Mesendoderm (in vitro differentiated cells): ENCODE measurements around the gene MARCHF7.
"Not testable (repeated sequence)": the region's sequence is repeated elsewhere in the genome, so short reads cannot be mapped to it uniquely, and the experiment has no call there.

Experiments
- DNase-seq: peaks from one replicate; pipeline ENCODE4 v3.0.0; 2013
- H2AK5ac ChIP-seq: 2 replicates; pipeline ENCODE4 v1.6.1; 2013; ENCODE audit warnings: low read length, inconsistent platforms
- H2BK120ac ChIP-seq: 2 replicates; pipeline ENCODE4 v1.6.1; 2013; ENCODE audit warnings: low read depth, mild to moderate bottlenecking, low read length, moderate library complexity, mixed read lengths
- H2BK15ac ChIP-seq: replicated peaks from 2 replicates; pipeline ENCODE4 v1.6.1; 2013; ENCODE audit warnings: low read depth, mild to moderate bottlenecking, moderate library complexity
- H2BK5ac ChIP-seq: 2 replicates; pipeline ENCODE4 v1.6.1; 2013; ENCODE audit warnings: low read length, inconsistent platforms
- H3K18ac ChIP-seq: 2 replicates; pipeline ENCODE4 v1.6.1; 2013; ENCODE audit warnings: mild to moderate bottlenecking, low read length, mixed read lengths
- H3K23ac ChIP-seq: one replicate; pipeline ENCODE4 v1.6.1; 2013; ENCODE audit warnings: low read length
- H3K27ac ChIP-seq: 2 replicates; pipeline ENCODE4 v1.5.1; 2013; ENCODE audit warnings: low read depth, mild to moderate bottlenecking, inconsistent platforms, low read length, moderate library complexity
- H3K27me3 ChIP-seq: 2 replicates; pipeline ENCODE4 v1.6.1; 2013; ENCODE audit warnings: low read length, control low read depth, mild to moderate bottlenecking, inconsistent platforms; ENCODE audit not compliant: insufficient read depth, poor library complexity
- H3K36me3 ChIP-seq: 2 replicates; pipeline ENCODE4 v1.6.1; 2013; ENCODE audit warnings: low read length, inconsistent platforms; ENCODE audit not compliant: control insufficient read depth, insufficient read depth
- H3K4ac ChIP-seq: one replicate; pipeline ENCODE4 v1.6.1; 2013; ENCODE audit warnings: low read depth, mild to moderate bottlenecking, low read length, moderate library complexity
- H3K4me1 ChIP-seq: 2 replicates; pipeline ENCODE4 v1.6.1; 2013; ENCODE audit warnings: low read depth, low read length, inconsistent platforms; ENCODE audit not compliant: control insufficient read depth
- H3K4me2 ChIP-seq: 2 replicates; pipeline ENCODE4 v1.6.1; 2013; ENCODE audit warnings: low read length
- H3K4me3 ChIP-seq: 2 replicates; pipeline ENCODE4 v1.5.1; 2013; ENCODE audit warnings: mild to moderate bottlenecking, low read length
- H3K56ac ChIP-seq: one replicate; pipeline ENCODE4 v1.6.1; 2013; ENCODE audit warnings: low read length
- H3K79me1 ChIP-seq: 2 replicates; pipeline ENCODE4 v1.6.1; 2013; ENCODE audit warnings: low read length, inconsistent platforms
- H3K79me2 ChIP-seq: 2 replicates; pipeline ENCODE4 v1.6.1; 2013; ENCODE audit warnings: mild to moderate bottlenecking, low read length; ENCODE audit not compliant: control insufficient read depth, insufficient read depth
- H3K9ac ChIP-seq: 2 replicates; pipeline ENCODE4 v1.6.1; 2013; ENCODE audit warnings: low read length, inconsistent platforms
- H4K5ac ChIP-seq: one replicate; pipeline ENCODE4 v1.6.1; 2013; ENCODE audit warnings: low read length
- H4K8ac ChIP-seq: one replicate; pipeline ENCODE4 v1.6.1; 2013; ENCODE audit warnings: low read depth, mild to moderate bottlenecking, control low read depth, low read length, moderate library complexity
- WGBS: extraction: QIAGEN DNeasy Blood & Tissue Kit; methylation state at CpG from one replicate; pipeline ENCODE4 v1.1.7; 2013; ENCODE audit warnings: low lambda C conversion rate, missing lambda C conversion rate; ENCODE audit not compliant: insufficient coverage; ENCODE audit errors: extremely low coverage; 5-methylcytosine and 5-hydroxymethylcytosine counted together

The MARCHF7 gene

DNA sequence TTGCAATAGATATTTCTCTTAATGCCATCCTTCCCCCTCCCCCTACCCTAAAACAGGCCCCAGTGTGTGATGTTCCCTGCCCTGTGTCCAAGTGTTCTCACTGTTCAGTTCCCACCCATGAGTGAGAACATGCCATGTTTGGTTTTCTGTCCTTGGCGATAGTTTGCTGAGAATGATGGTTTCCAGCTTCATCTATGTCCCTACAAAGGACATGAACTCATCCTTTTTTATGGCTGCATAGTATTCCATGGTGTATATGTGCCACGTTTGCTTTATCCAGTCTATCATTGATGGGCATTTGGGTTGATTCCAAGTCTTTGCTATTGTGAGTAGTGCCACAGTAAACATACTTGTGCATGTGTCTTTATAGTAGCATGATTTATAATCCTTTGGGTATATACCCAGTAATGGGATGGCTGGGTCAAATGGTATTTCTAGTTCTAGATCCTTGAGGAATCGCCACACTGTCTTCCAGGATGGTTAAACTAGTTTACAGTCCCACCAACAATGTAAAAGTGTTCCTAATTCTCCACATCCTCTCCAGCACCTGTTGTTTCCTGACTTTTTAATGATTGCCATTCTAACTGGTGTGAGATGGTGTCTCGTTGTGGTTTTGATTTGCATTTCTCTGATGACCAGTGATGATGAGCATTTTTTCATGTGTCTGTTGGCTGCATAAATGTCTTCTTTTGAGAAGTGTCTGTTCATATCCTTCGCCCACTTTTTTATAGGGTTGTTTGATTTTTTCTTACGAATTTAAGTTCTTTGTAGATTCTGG is 12.7 kb downstream of the MARCHF7 start:
- not testable (repeated sequence) for H3K4ac ChIP-seq, H4K8ac ChIP-seq, DNase-seq, H3K36me3 ChIP-seq, H2BK120ac ChIP-seq, H3K23ac ChIP-seq, H3K4me1 ChIP-seq, H3K4me3 ChIP-seq, H4K5ac ChIP-seq, H3K79me1 ChIP-seq, H3K56ac ChIP-seq, H3K9ac ChIP-seq, H2BK15ac ChIP-seq, H3K27ac ChIP-seq, H2BK5ac ChIP-seq, H3K4me2 ChIP-seq, H2AK5ac ChIP-seq, H3K27me3 ChIP-seq, H3K18ac ChIP-seq
- WGBS: no CpG with 5 or more reads among the region's 6 CpGs
- H3K79me2 ChIP-seq: peaks cover 80% of the 10 kb centered on the region

DNA sequence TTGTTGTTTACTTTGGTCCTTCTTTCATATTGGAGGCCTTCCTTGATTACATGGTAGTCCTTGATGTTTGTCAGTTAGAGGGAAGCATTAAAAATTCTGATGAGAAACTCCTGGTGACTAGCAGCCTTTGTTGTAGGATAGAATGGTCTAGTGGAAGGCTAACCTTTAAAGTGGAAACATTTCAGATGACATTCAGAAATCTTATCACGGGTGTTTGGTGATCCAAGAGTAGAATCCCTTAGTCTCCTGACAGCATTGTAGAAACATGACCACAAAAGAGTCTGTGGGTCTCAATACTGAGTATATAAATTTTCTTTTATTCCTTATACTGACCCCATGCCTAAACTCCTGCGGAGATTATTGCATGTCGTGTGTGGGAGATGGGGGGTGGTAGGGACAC is 13.4 kb downstream of the MARCHF7 start:
- Histone ChIP-seq H3K56ac (no peak overlapping the region), H3K23ac (no peak overlapping the region), H3K4me3 (no peak overlapping the region), H3K79me2 (peaks cover 76% of the 10 kb centered on the region), H3K18ac (no peak overlapping the region), H3K79me1 (peaks cover under 1% of the 10 kb centered on the region), H4K5ac (no peak overlapping the region), H3K9ac (no peak overlapping the region), H3K4ac (no peak overlapping the region), H4K8ac (no peak overlapping the region), H3K36me3 (no peaks in the 10 kb centered on the region), H2BK15ac (no peak overlapping the region), H3K4me1 (no peaks in the 10 kb centered on the region), H2BK5ac (no peak overlapping the region), H3K4me2 (no peak overlapping the region), H2AK5ac (no peak overlapping the region), H3K27ac (no peak overlapping the region), H3K27me3 (no peaks in the 10 kb centered on the region), H2BK120ac (no peak overlapping the region)
- WGBS: no CpG with 5 or more reads among the region's 3 CpGs
- DNase-seq: no peak

DNA sequence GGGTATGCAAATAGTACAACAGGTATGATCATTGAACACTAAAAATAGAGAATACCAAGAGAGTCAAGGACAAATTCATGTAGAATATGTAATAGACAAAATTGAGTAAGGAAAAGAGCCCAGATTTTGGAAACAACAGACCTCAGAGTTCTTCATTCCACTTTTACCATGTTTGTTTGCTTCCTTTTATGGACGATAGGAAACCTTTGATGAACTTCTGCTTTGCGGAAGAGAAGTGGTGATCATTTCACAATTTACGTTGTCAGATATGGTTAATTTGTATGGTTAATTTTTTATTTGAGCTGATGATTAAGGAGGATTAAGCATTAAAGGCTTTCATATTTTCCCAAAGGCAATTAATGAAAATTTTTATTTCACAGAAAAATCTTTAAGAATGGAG is 16.3 kb downstream of the MARCHF7 start:
- Histone ChIP-seq H3K4ac (no peak overlapping the region), H2AK5ac (no peak overlapping the region), H3K27me3 (no peaks in the 10 kb centered on the region), H3K56ac (no peak overlapping the region), H4K5ac (no peak overlapping the region), H3K36me3 (peaks cover 3% of the 10 kb centered on the region), H3K4me1 (no peaks in the 10 kb centered on the region), H3K4me2 (no peak overlapping the region), H3K9ac (no peak overlapping the region), H3K79me2 (peaks cover 56% of the 10 kb centered on the region), H3K23ac (no peak overlapping the region), H3K4me3 (no peak overlapping the region), H3K79me1 (peaks cover 4% of the 10 kb centered on the region), H3K18ac (no peak overlapping the region), H2BK15ac (no peak overlapping the region), H2BK120ac (no peak overlapping the region), H2BK5ac (no peak overlapping the region), H3K27ac (no peak overlapping the region), H4K8ac (no peak overlapping the region)
- no CpG with 5 or more reads among the region's 3 CpGs for WGBS
- DNase-seq: no peak

DNA sequence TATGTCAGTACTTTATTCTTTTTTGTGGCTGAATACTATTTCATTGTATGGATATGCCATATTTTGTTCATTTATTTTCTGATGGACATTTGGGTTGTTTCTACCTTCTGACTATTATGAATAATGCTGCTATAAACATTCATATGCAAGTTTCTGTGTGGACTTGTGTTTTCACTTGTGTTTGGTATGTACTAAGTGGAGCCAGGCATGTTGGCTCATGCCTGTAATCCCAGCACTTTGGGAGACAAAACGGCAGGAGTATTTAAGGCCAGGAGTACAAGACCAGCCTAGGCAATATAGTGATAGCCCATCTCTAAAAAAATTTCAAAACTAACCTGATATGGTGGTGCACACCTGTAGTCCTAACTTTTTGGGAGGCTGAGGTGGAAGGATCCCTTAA is 23.3 kb downstream of the MARCHF7 start:
- Histone ChIP-seq H4K5ac (no peak overlapping the region), H3K56ac (no peak overlapping the region), H3K23ac (no peak overlapping the region), H3K79me1 (peaks cover 20% of the 10 kb centered on the region), H3K4me3 (no peak overlapping the region), H3K4me1 (no peaks in the 10 kb centered on the region), H3K27me3 (no peaks in the 10 kb centered on the region), H3K27ac (no peak overlapping the region), H3K18ac (no peak overlapping the region), H2BK5ac (no peak overlapping the region), H2BK15ac (no peak overlapping the region), H3K36me3 (peaks cover 4% of the 10 kb centered on the region), H2AK5ac (no peak overlapping the region), H3K4me2 (no peak overlapping the region), H2BK120ac (no peak overlapping the region), H3K9ac (no peak overlapping the region), H3K79me2 (peaks cover 43% of the 10 kb centered on the region), H4K8ac (no peak overlapping the region), H3K4ac (no peak overlapping the region)
- no peak for DNase-seq
- WGBS: no CpG with 5 or more reads among the region's 1 CpG

DNA sequence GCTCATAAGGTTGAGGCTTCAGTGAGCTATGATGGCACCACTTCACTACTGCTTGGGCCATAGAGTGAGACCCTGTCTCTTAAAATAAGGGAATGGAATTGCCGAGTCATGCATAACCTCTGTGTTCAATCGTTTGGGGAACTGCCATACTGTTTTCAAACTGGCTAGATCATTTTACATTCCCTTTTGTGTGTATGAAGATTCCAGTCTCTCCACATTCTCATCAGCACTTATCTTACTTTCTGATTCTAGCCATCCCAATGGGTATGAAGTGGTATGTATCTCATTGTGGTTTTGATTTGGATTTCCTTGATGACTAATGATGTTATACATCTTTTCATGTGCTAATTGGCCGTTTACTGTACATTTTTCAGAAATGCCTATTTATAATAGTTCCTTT is 23.7 kb downstream of the MARCHF7 start:
- no peak overlapping the region for H2BK120ac ChIP-seq
- WGBS: no CpG with 5 or more reads among the region's 3 CpGs
- no peak overlapping the region for H3K9ac ChIP-seq
- H4K5ac ChIP-seq: no peak overlapping the region
- H2BK15ac ChIP-seq: no peak overlapping the region
- H3K56ac ChIP-seq: no peak overlapping the region
- peaks cover 19% of the 10 kb centered on the region for H3K79me1 ChIP-seq
- no peak for DNase-seq
- H3K4me2 ChIP-seq: no peak overlapping the region
- no peak overlapping the region for H4K8ac ChIP-seq
- H3K18ac ChIP-seq: no peak overlapping the region
- H2AK5ac ChIP-seq: no peak overlapping the region
- peaks cover 1% of the 10 kb centered on the region for H3K36me3 ChIP-seq
- H3K79me2 ChIP-seq: peaks cover 41% of the 10 kb centered on the region
- no peaks in the 10 kb centered on the region for H3K27me3 ChIP-seq
- no peak overlapping the region for H3K27ac ChIP-seq
- H3K4me1 ChIP-seq: no peaks in the 10 kb centered on the region
- no peak overlapping the region for H3K4ac ChIP-seq
- no peak overlapping the region for H2BK5ac ChIP-seq
- no peak overlapping the region for H3K4me3 ChIP-seq
- no peak overlapping the region for H3K23ac ChIP-seq
